Osteocyte (in vitro differentiated cells): ENCODE results near the gene TNFRSF18. TPM values are rescaled to one million over a fixed set of nuclear protein-coding genes. Genes with fewer than 3 reads are reported as not detected.

ENCODE experiments used
- DNase-seq: peaks from one replicate; pipeline ENCODE4 v3.0.0; 2021; ENCODE audit warnings: mixed read lengths; ENCODE audit not compliant: unreplicated experiment; ENCODE audit errors: extremely low spot score
- H3K27ac Mint-ChIP-seq: one replicate; pipeline ENCODE4 v1.8.0; 2021; ENCODE audit warnings: mild to moderate bottlenecking, mixed read lengths; ENCODE audit not compliant: unreplicated experiment
- H3K27me3 Mint-ChIP-seq: one replicate; pipeline ENCODE4 v1.8.0; 2021; ENCODE audit warnings: mixed read lengths; ENCODE audit not compliant: unreplicated experiment
- H3K36me3 Mint-ChIP-seq: one replicate; pipeline ENCODE4 v1.8.0; 2021; ENCODE audit warnings: mixed read lengths; ENCODE audit not compliant: unreplicated experiment
- H3K4me1 Mint-ChIP-seq: one replicate; pipeline ENCODE4 v1.8.0; 2021; ENCODE audit warnings: mixed read lengths; ENCODE audit not compliant: unreplicated experiment
- H3K4me3 Mint-ChIP-seq: one replicate; pipeline ENCODE4 v1.8.0; 2021; ENCODE audit warnings: mild to moderate bottlenecking, moderate library complexity, mixed read lengths; ENCODE audit not compliant: unreplicated experiment
- H3K9me3 Mint-ChIP-seq: one replicate; pipeline ENCODE4 v1.8.0; 2021; ENCODE audit warnings: mixed read lengths; ENCODE audit not compliant: unreplicated experiment
- CTCF ChIP-seq: fragments of 200-600 bp; sonication (generic); IDR thresholded peaks from 2 replicates; pipeline ENCODE4 v1.5.0; 2021; ENCODE audit warnings: antibody characterized with exemption, mild to moderate bottlenecking, moderate library complexity
- total RNA-seq: library from RNA; stranded (reverse); gene quantifications from 2 replicates; pipeline ENCODE4 v1.2.1, GENCODE V29; 2021

Gene TNFRSF18
- total RNA-seq, 1 donor from 2014 or later, result not detected

- H3K27me3 Mint-ChIP-seq, result no peaks in the 10 kb centered on the region
- H3K36me3 Mint-ChIP-seq, result no peaks in the 10 kb centered on the region
- DNase-seq, result no peak
- H3K27ac Mint-ChIP-seq, result no peak overlapping the region
- H3K4me1 Mint-ChIP-seq, result peaks cover 23% of the 10 kb centered on the region
- no peak overlapping the region for H3K4me3 Mint-ChIP-seq
- no peak for TF ChIP-seq CTCF
- H3K9me3 Mint-ChIP-seq, result no peaks in the 10 kb centered on the region
Measured at GRCh38 chr1:1240348-1240732, 33.9 kb upstream of the TNFRSF18 start.

GRCh38 chr1:1239614-1240347, 33.4 kb upstream of the TNFRSF18 start:
- no peaks in the 10 kb centered on the region for H3K9me3 Mint-ChIP-seq
- H3K4me1 Mint-ChIP-seq, result peaks cover 23% of the 10 kb centered on the region
- no peak for TF ChIP-seq CTCF
- H3K4me3 Mint-ChIP-seq, result no peak overlapping the region
- no peak overlapping the region for H3K27ac Mint-ChIP-seq
- peak; percentile 91 for DNase-seq
- no peaks in the 10 kb centered on the region for H3K27me3 Mint-ChIP-seq
- no peaks in the 10 kb centered on the region for H3K36me3 Mint-ChIP-seq

- Mint-ChIP-seq H3K4me3 (no peak overlapping the region), H3K27ac (no peak overlapping the region), H3K4me1 (peaks cover 28% of the 10 kb centered on the region), H3K9me3 (no peaks in the 10 kb centered on the region), H3K36me3 (peaks cover 2% of the 10 kb centered on the region), H3K27me3 (no peaks in the 10 kb centered on the region)
- TF ChIP-seq CTCF, result no peak
- no peak for DNase-seq
Measured at GRCh38 chr1:1239227-1239613, 32.8 kb upstream of the TNFRSF18 start.

GRCh38 chr1:1238702-1239178, 32.3 kb upstream of the TNFRSF18 start:
- H3K9me3 Mint-ChIP-seq, result no peaks in the 10 kb centered on the region
- no peak for TF ChIP-seq CTCF
- peaks cover 2% of the 10 kb centered on the region for H3K36me3 Mint-ChIP-seq
- H3K27me3 Mint-ChIP-seq, result no peaks in the 10 kb centered on the region
- H3K27ac Mint-ChIP-seq, result no peak overlapping the region
- peaks cover 31% of the 10 kb centered on the region for H3K4me1 Mint-ChIP-seq
- H3K4me3 Mint-ChIP-seq, result no peak overlapping the region
- DNase-seq, result no peak

- Mint-ChIP-seq H3K4me1 (peaks cover 36% of the 10 kb centered on the region), H3K27me3 (no peaks in the 10 kb centered on the region), H3K36me3 (peaks cover 6% of the 10 kb centered on the region), H3K9me3 (no peaks in the 10 kb centered on the region), H3K27ac (no peak overlapping the region), H3K4me3 (no peak overlapping the region)
- no peak for TF ChIP-seq CTCF
- no peak for DNase-seq
Measured at GRCh38 chr1:1237874-1238701, 31.7 kb upstream of the TNFRSF18 start.
